Mesodermal cell (in vitro differentiated cells): ENCODE measurements around the gene COL4A1. TPM values are rescaled to one million over a fixed set of nuclear protein-coding genes. Genes with fewer than 3 reads are reported as not detected.

ENCODE experiments used
- H3K27ac ChIP-seq: 2 replicates; pipeline ENCODE4 v1.7.0; 2013; ENCODE audit warnings: mild to moderate bottlenecking, low read depth, low read length, moderate library complexity; ENCODE audit not compliant: severe bottlenecking
- H3K36me3 ChIP-seq: 2 replicates; pipeline ENCODE4 v1.7.1; 2013; ENCODE audit warnings: mild to moderate bottlenecking, low read length, moderate library complexity; ENCODE audit not compliant: control insufficient read depth, insufficient read depth
- H3K4me1 ChIP-seq: one replicate; pipeline ENCODE4 v1.7.1; 2013; ENCODE audit warnings: mild to moderate bottlenecking, low read length; ENCODE audit not compliant: insufficient read depth, control insufficient read depth, poor library complexity, severe bottlenecking
- H3K4me3 ChIP-seq: 2 replicates; pipeline ENCODE4 v1.7.0; 2013; ENCODE audit warnings: low read length, control low read depth, mild to moderate bottlenecking; ENCODE audit not compliant: insufficient read depth, poor library complexity, severe bottlenecking; ENCODE audit errors: extremely low read depth
- H3K9me3 ChIP-seq: 2 replicates; pipeline ENCODE4 v1.7.1; 2013; ENCODE audit warnings: mild to moderate bottlenecking, low read length, moderate library complexity; ENCODE audit not compliant: control insufficient read depth
- WGBS, 2 experiments: methylation state at CpG; one replicate each; pipeline ENCODE4 v1.1.5; 2013; ENCODE audit warnings: missing lambda C conversion rate in 2 of 2; ENCODE audit not compliant: insufficient coverage in 2 of 2; 5-methylcytosine and 5-hydroxymethylcytosine counted together
- polyA plus RNA-seq, 2 experiments: library from polyadenylated mRNA; stranded (reverse); fragments of 50-300 nt; gene quantifications; one replicate each; pipeline ENCODE4 v1.2.3, GENCODE V29; 2013

Gene COL4A1
- polyA plus RNA-seq (2013, experiment 1 of 2) = 570 TPM
- polyA plus RNA-seq (2013, experiment 2 of 2) = 588 TPM

DNA sequence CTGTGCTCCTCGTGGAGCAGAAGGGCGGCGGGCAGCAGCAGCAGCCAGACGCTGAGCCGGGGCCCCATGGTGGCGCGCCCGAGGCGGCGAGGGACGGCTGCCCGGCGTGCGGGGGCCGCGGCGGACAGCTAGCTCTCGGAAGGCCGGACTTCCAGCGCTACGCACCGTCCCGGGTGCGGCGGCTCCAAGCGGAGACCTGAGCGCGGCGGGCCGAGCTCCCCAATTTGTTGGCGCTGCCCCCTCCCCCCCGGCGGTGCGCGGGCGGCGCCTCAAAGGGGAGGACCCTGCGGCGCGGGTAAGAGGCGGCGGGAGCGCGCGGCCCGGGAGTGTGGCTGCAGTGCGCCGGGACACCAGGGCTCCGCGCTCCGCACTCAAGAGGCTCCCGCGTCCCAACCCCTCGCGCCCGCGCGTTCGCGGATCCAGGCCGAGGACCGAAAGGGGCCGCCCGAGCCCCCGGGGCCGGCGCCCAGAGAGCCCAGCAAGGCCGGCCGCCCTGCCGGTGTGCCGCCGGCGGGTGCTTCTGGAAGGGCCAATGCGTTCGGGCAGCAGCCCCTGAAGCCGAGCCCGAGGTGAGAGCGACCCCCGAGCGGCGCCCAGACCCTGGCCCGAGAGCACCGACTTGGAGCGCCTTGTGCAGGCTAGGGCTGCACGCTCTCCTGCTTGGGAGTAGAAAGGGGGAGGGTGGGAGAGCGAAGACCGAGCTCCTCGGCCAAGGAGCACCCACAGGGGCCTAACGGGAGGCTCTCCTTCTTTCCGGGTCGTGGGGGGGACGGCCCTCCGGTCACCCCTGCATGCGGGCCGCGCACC is at the start of gene COL4A1, which contains the start of gene COL4A2:
TSS of gene COL4A1 (minus strand) at position 198 of the 807 bp plus-strand sequence. CDS start at position 68, 130 bp downstream.
TSS of gene COL4A2 (plus strand) at position 325 of the 807 bp plus-strand sequence. CDS start 620 bp downstream, outside the sequence.
- peaks cover 58% of the 10 kb centered on the region for H3K4me1 ChIP-seq
- peak within 1 kb of the TSS; percentile 53 for H3K27ac ChIP-seq
- 0 to 1% methylated on average over 75 to 77 of the region's 96 CpGs for WGBS, 2 experiments

DNA sequence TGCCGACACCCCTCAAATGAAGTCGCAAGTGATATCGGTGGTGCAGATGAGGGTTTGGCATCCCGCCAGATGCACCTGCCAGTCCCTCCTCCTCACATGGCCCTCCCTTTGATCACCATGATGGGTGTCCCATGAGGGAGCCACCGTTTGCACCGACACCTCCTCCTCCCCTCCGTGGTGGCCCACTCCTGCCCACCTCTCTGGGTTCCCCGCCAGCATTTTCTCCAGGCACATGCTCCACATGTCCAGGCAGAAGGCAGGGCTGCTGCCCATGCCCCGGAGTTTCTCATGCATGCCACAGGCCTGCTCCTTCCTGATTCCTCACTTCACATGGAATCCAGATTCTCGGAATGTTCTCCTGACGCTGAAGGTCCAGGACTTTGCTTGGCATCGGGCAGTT is 49.4 kb upstream of the COL4A1 start:
- H3K9me3 ChIP-seq = no peaks in the 10 kb centered on the region
- no peak overlapping the region for H3K27ac ChIP-seq
- H3K4me3 ChIP-seq = no peak overlapping the region
- 87 to 89% methylated on average over 10 to 12 of the region's 12 CpGs for WGBS, 2 experiments
- H3K4me1 ChIP-seq = peaks cover 8% of the 10 kb centered on the region
- peaks cover 67% of the 10 kb centered on the region for H3K36me3 ChIP-seq

More for the DNA sequence above, at the start of gene COL4A1, which contains the start of gene COL4A2:
- Histone ChIP-seq H3K4me3 (peak within 1 kb of the TSS; percentile 92), H3K36me3 (peaks cover 65% of the 10 kb centered on the region), H3K9me3 (no peaks in the 10 kb centered on the region)

GRCh38 chr13:110354715-110355473 is 47.9 kb upstream of the COL4A1 start:
- no peak overlapping the region for H3K27ac ChIP-seq
- 88 to 92% methylated on average over 5 of the region's 5 CpGs for WGBS, 2 experiments
- H3K36me3 ChIP-seq = peaks cover 67% of the 10 kb centered on the region

GRCh38 chr13:110354123-110354627 is 47.2 kb upstream of the COL4A1 start:
- H3K4me3 ChIP-seq = no peak overlapping the region
- H3K9me3 ChIP-seq = no peaks in the 10 kb centered on the region
- peaks cover 68% of the 10 kb centered on the region for H3K36me3 ChIP-seq
- no peak overlapping the region for H3K27ac ChIP-seq
- WGBS, 2 experiments = 84 to 98% methylated on average over 3 to 4 of the region's 6 CpGs
- peaks cover 15% of the 10 kb centered on the region for H3K4me1 ChIP-seq

More at GRCh38 chr13:110354715-110355473, 47.9 kb upstream of the COL4A1 start:
- Histone ChIP-seq H3K4me3 (no peak overlapping the region), H3K4me1 (peaks cover 12% of the 10 kb centered on the region), H3K9me3 (no peaks in the 10 kb centered on the region)

GRCh38 chr13:110353339-110353977 is 46.5 kb upstream of the COL4A1 start:
- H3K9me3 ChIP-seq = no peaks in the 10 kb centered on the region
- WGBS, 2 experiments = 95 to 100% methylated on average over 4 to 8 of the region's 13 CpGs
- no peak overlapping the region for H3K4me3 ChIP-seq
- no peak overlapping the region for H3K27ac ChIP-seq
- peaks cover 73% of the 10 kb centered on the region for H3K36me3 ChIP-seq
- peaks cover 18% of the 10 kb centered on the region for H3K4me1 ChIP-seq

GRCh38 chr13:110352735-110353134 is 45.8 kb upstream of the COL4A1 start:
- peaks cover 25% of the 10 kb centered on the region for H3K4me1 ChIP-seq
- no peak overlapping the region for H3K4me3 ChIP-seq
- no peak overlapping the region for H3K27ac ChIP-seq
- H3K36me3 ChIP-seq = peaks cover 69% of the 10 kb centered on the region
- H3K9me3 ChIP-seq = no peaks in the 10 kb centered on the region
- 83 to 86% methylated on average over 6 to 8 of the region's 8 CpGs for WGBS, 2 experiments

DNA sequence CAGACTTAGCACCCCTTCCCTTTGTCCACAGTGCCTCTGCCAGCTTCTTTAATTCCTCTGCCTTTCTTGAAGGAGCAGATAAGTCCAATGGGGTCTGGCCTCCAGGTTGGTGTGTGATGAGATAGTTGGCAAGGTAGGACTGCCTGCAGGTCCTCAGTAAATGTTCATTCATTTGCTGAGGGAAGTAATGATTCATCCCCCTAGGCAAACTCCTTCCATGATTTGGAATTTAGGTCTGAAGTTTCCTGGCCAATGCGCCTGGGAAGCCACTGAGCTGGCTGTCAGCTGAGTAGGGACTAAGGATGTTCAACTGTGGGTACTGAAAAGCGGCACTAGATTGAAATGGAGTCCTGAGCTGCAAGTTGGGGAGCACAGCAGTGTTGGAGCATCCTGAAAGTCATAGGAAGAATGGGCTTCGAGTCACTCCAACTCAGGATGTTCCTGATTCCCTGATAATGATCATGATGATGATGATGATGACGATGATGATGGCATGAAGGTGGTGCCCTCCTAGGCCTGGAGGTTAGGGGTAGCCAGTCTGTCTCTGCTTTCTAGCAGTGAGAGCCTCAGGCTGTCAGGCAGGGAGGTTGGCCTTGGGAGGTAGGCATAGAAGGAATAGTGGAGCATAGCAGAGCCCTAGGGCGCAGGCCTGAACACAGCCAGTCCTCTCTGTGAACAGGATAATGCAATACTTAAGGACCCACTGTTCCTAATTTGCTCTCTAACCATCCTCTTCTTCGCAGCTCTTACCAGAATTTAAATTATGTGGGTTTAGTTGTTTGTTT is 44.9 kb upstream of the COL4A1 start:
- H3K4me3 ChIP-seq = no peak overlapping the region
- no peak overlapping the region for H3K27ac ChIP-seq
- WGBS, 2 experiments = 94 to 96% methylated on average over 4 to 5 of the region's 6 CpGs

DNA sequence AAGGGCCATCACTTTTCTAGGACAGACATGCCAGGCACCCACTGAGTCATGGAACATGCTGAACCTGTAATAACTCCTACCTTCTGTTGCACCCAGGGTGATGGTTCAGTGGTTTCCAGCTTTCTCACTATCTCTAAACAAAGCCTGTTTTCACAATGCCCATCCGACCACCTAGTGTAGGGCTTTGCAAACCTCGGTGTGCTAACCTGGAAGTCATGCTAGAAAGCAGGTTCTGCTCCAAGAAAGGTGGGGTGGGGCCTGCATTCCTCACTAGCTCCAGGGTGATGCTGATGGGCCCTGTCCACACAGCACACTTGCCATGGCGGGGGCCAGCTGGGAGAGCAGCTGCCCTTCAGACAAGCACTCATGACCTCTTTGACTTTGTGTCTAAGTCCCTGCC is 43.6 kb upstream of the COL4A1 start:
- Histone ChIP-seq H3K4me3 (no peak overlapping the region), H3K36me3 (peaks cover 67% of the 10 kb centered on the region), H3K4me1 (peaks cover 41% of the 10 kb centered on the region), H3K27ac (no peak overlapping the region), H3K9me3 (no peaks in the 10 kb centered on the region)
- 90 to 91% methylated on average over 2 to 3 of the region's 3 CpGs for WGBS, 2 experiments

More for the DNA sequence above, 44.9 kb upstream of the COL4A1 start:
- peaks cover 64% of the 10 kb centered on the region for H3K36me3 ChIP-seq
- no peaks in the 10 kb centered on the region for H3K9me3 ChIP-seq
- H3K4me1 ChIP-seq = peaks cover 34% of the 10 kb centered on the region

DNA sequence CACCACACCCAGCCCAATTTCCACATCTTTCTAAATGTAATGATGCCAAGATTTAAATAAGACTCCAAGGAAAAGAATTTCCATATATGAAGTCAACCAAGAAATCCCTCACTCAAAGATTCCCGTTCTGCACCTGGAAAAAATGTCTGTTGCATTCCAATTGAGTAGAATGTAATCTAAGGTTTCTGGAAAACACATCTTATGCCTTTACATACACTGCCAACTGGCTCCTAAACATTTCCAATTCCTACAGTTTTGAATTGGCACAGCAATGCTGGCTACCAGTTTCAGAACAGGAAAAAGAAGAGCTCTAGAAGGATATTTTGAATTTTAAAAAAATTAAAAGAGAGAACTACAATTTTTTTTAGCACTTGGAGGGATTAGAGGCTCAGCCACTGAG is 43.1 kb upstream of the COL4A1 start:
- no CpG with 5 or more reads among the region's 1 CpG for WGBS, 2 experiments
- Histone ChIP-seq H3K36me3 (peaks cover 72% of the 10 kb centered on the region), H3K27ac (no peak overlapping the region), H3K4me3 (no peak overlapping the region), H3K9me3 (no peaks in the 10 kb centered on the region), H3K4me1 (peaks cover 41% of the 10 kb centered on the region)
